Suprapubic skin (tissue), 4 donors: ENCODE measurements around the gene SORCS2. TPM values are rescaled to one million over a fixed set of nuclear protein-coding genes. Genes with fewer than 3 reads are reported as not detected.
"Not testable (repeated sequence)": the region's sequence is repeated elsewhere in the genome, so short reads cannot be mapped to it uniquely, and the experiment has no call there.

ENCODE experiments used
- DNase-seq, 2 donors: peaks; one replicate each; pipeline ENCODE4 v3.0.0-alpha.2; 2019; ENCODE audit warnings: low spot score in 2 of 2
- H3K27ac ChIP-seq: fragments of 200-600 bp; sonication (generic); one replicate; pipeline ENCODE4 v1.5.1; 2019
- H3K27me3 ChIP-seq: fragments of 200-600 bp; sonication (generic); one replicate; pipeline ENCODE4 v1.5.1; 2019
- H3K36me3 ChIP-seq: fragments of 200-600 bp; sonication (generic); one replicate; pipeline ENCODE4 v1.5.1; 2019
- H3K4me1 ChIP-seq: fragments of 200-600 bp; sonication (generic); one replicate; pipeline ENCODE4 v1.5.1; 2019
- H3K4me3 ChIP-seq: fragments of 200-600 bp; sonication (generic); one replicate; pipeline ENCODE4 v1.5.1; 2019; ENCODE audit warnings: mild to moderate bottlenecking
- H3K9me3 ChIP-seq: fragments of 200-600 bp; sonication (generic); one replicate; pipeline ENCODE4 v1.5.1; 2019
- EP300 ChIP-seq: sonication (generic); formaldehyde crosslinking; IDR thresholded peaks from one replicate; pipeline ENCODE4 v1.6.1; 2017; ENCODE audit warnings: antibody characterized with exemption
- POLR2A ChIP-seq, 2 donors: fragments of 450-650 bp; IDR thresholded peaks; one replicate each; pipeline ENCODE4 v1.6.1; 2017; ENCODE audit warnings: antibody characterized with exemption in 2 of 2, mild to moderate bottlenecking in 2 of 2, moderate library complexity in 2 of 2
- POLR2AphosphoS5 ChIP-seq, 3 donors: sonication (generic); formaldehyde crosslinking; IDR thresholded peaks; one replicate each; pipeline ENCODE4 v1.6.1; 2017; ENCODE audit warnings: antibody characterized with exemption in 3 of 3
- WGBS: methylation state at CpG from one replicate; pipeline ENCODE4 v1.1.5; 2018; 5-methylcytosine and 5-hydroxymethylcytosine counted together
- total RNA-seq, 4 donors: library from RNA; depleted of rRNA; stranded (reverse); fragments of >200 nt; gene quantifications; one replicate each; pipeline ENCODE4 v1.1.0, GENCODE V29; 2016
- TF ChIP-seq, protein P1 (sequence below), 2 donors: fragments of 200-600 bp in 1 of 2; fragments of 450-650 bp in 1 of 2; sonication (generic) in 1 of 2; IDR thresholded peaks; one replicate each; pipeline ENCODE4 v1.5.1; 2016 to 2019; ENCODE audit warnings: antibody characterized with exemption in 2 of 2, mild to moderate bottlenecking in 1 of 2, moderate library complexity in 1 of 2

Gene SORCS2
- total RNA-seq, 4 donors from 2014 or later, result 0.94 to 4.6 (median 1.3) TPM

DNA sequence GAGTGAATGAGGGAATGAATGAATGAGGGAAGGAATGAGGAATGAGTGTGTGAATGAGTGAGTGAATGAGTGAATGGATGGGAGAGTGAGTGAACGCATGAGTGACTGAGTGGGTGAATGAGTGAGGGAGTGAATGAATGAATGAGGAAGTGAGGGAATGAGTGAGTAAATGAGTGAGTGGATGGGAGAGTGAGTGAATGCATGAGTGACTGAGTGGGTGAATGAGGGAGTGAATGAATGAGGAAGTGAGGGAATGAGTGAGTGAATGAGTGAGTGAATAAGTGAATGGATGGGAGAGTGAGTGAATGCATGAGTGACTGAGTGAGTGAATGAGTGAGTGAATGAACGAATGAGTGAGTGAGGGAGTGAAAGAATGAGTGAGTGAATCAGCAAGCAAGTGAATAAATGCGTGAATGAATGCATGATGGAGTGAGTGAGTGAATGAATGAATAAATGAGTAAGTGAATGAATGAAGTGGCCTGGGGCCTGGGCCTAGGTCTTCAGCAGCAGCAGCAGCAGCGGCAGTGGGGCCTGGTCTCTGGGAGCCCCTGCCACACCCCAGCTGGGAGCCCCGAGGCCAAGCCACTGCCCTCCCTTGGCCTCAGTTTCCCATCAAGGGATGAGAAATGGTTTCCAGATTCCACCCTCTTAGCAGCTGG is 258.6 kb downstream of the SORCS2 start:
- Histone ChIP-seq H3K4me1 (no peaks in the 10 kb centered on the region), H3K36me3 (no peaks in the 10 kb centered on the region), H3K27me3 (no peaks in the 10 kb centered on the region), H3K9me3 (no peaks in the 10 kb centered on the region), H3K27ac (no peak overlapping the region), H3K4me3 (no peak overlapping the region)
- TF ChIP-seq, protein P1, sequence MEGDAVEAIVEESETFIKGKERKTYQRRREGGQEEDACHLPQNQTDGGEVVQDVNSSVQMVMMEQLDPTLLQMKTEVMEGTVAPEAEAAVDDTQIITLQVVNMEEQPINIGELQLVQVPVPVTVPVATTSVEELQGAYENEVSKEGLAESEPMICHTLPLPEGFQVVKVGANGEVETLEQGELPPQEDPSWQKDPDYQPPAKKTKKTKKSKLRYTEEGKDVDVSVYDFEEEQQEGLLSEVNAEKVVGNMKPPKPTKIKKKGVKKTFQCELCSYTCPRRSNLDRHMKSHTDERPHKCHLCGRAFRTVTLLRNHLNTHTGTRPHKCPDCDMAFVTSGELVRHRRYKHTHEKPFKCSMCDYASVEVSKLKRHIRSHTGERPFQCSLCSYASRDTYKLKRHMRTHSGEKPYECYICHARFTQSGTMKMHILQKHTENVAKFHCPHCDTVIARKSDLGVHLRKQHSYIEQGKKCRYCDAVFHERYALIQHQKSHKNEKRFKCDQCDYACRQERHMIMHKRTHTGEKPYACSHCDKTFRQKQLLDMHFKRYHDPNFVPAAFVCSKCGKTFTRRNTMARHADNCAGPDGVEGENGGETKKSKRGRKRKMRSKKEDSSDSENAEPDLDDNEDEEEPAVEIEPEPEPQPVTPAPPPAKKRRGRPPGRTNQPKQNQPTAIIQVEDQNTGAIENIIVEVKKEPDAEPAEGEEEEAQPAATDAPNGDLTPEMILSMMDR (IDR thresholded peaks at IDR 0.05), result no peak
- TF ChIP-seq POLR2A (IDR thresholded peaks at IDR 0.05), result no peak
- no peak for TF ChIP-seq POLR2AphosphoS5 (IDR thresholded peaks at IDR 0.05)
- no peak for TF ChIP-seq EP300
- DNase-seq, result no peak
- WGBS, result 79% methylated on average over 5 of the region's 5 CpGs

- no peak for TF ChIP-seq POLR2A (IDR thresholded peaks at IDR 0.05)
- no peak for TF ChIP-seq EP300
- TF ChIP-seq POLR2AphosphoS5 (IDR thresholded peaks at IDR 0.05), result no peak
- TF ChIP-seq, protein P1 (IDR thresholded peaks at IDR 0.05), result no peak
- DNase-seq, result no peak
- no peaks in the 10 kb centered on the region for H3K9me3 ChIP-seq
- H3K4me3 ChIP-seq, result no peak overlapping the region
- H3K27ac ChIP-seq, result no peak overlapping the region
- no peaks in the 10 kb centered on the region for H3K36me3 ChIP-seq
- no peaks in the 10 kb centered on the region for H3K27me3 ChIP-seq
- WGBS, result no CpG with 5 or more reads among the region's 2 CpGs
- H3K4me1 ChIP-seq, result no peaks in the 10 kb centered on the region
Measured at GRCh38 chr4:7451434-7451789, 259.1 kb downstream of the SORCS2 start.

- TF ChIP-seq EP300 (no peak), POLR2AphosphoS5 (IDR thresholded peaks at IDR 0.05) (no peak), POLR2A (IDR thresholded peaks at IDR 0.05) (no peak)
- TF ChIP-seq, protein P1 (IDR thresholded peaks at IDR 0.05), result no peak
- 82% methylated on average over 6 of the region's 6 CpGs for WGBS
- Histone ChIP-seq H3K36me3 (no peaks in the 10 kb centered on the region), H3K9me3 (no peaks in the 10 kb centered on the region), H3K4me1 (no peaks in the 10 kb centered on the region), H3K27ac (no peak overlapping the region), H3K27me3 (no peaks in the 10 kb centered on the region), H3K4me3 (no peak overlapping the region)
- no peak for DNase-seq
Measured at GRCh38 chr4:7451800-7452199, 259.5 kb downstream of the SORCS2 start.

GRCh38 chr4:7452802-7453201 is 260.5 kb downstream of the SORCS2 start:
- 97% methylated on average over 7 of the region's 9 CpGs for WGBS
- not testable (repeated sequence) for H3K36me3 ChIP-seq, H3K27me3 ChIP-seq, H3K27ac ChIP-seq, DNase-seq, H3K4me3 ChIP-seq, H3K4me1 ChIP-seq, H3K9me3 ChIP-seq

DNA sequence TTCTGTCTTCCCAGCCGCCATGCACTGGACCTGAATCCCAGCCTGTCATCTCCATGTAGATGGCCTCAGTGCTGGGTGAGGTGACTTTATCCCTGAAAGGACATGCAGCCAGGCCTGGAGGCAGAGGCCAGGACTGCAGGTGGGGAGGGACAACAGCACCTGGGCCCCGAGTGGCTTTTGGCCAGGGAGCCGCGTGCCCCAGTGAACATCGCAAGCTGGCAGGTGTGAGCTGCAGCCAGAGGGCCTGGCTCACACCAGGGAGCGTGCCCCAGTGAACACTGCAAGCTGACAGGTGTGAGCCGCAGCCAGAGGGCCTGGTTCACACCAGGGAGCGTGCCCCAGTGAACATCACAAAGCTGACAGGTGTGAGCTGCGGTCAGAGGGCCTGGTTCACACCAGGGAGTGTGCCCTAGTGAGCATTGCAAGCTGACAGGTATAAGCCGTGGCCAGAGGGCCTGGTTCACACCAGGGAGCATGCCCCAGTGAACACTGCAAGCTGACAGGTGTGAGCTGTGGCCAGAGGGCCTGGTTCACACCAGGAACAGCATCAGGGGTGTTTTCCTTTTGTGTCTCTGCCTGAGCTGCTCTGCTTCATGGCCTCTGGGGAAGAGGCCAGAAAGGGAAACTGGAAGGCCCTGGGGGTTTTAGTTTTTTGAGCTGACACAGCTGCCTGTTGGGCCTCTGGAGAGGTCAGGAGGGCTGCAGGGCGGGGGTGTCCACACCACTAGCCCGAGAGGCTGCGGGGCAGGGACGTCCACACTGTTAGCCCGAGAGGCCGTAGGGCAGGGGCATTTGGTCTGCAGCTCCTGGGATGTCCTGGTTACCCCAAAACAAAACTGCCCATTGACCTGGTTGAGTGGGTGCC is 265.1 kb downstream of the SORCS2 start:
- no peak overlapping the region for H3K4me3 ChIP-seq
- H3K9me3 ChIP-seq, result no peaks in the 10 kb centered on the region
- H3K27me3 ChIP-seq, result no peaks in the 10 kb centered on the region
- TF ChIP-seq, protein P1 (IDR thresholded peaks at IDR 0.05), result no peak
- no peak for TF ChIP-seq POLR2A (IDR thresholded peaks at IDR 0.05)
- no peak for TF ChIP-seq EP300
- TF ChIP-seq POLR2AphosphoS5 (IDR thresholded peaks at IDR 0.05), result no peak
- H3K4me1 ChIP-seq, result no peaks in the 10 kb centered on the region
- no peak overlapping the region for H3K27ac ChIP-seq
- no peak for DNase-seq
- 83% methylated on average over 13 of the region's 16 CpGs for WGBS
- no peaks in the 10 kb centered on the region for H3K36me3 ChIP-seq
